HepG2 (cell line): ENCODE results near the gene CSNK1G3. TPM values are rescaled to one million over a fixed set of nuclear protein-coding genes. Genes with fewer than 3 reads are reported as not detected.

ENCODE experiments used
- ATAC-seq: fragments of 200-7000 bp; cut with Tn5 transposase; 3 replicates; pipeline ENCODE4 v1.9.1; 2020; ENCODE audit warnings: mild to moderate bottlenecking, moderate library complexity
- BruUV-seq: library from RNA; stranded (reverse); fragments of 400-500 nt; replicated peaks from 2 replicates; lab custom pipeline; 2021; lab: Mats Ljungman, UMichigan
- CTCF ChIA-PET: fragments of 300-600 bp; formaldehyde crosslinking; extraction: SDS; loops from one replicate; lab custom pipeline; 2021; ENCODE audit warnings: low total read pairs, inconsistent platforms, low intra/inter-chr PET ratio; lab: Yijun Ruan, JAX
- POLR2A ChIA-PET: fragments of 350-600 bp; sonication (Branson Sonifier 250); formaldehyde crosslinking; loops from one replicate; lab custom pipeline; 2020; ENCODE audit warnings: antibody characterized with exemption, inconsistent platforms; lab: Yijun Ruan, JAX
- DNase-seq: peaks from one replicate; pipeline ENCODE4 v3.0.0-alpha.2; 2015; ENCODE audit warnings: low spot score
- FAIRE-seq: peaks from 3 replicates; lab custom pipeline; 2011; peaks lifted over from hg19 to GRCh38; lab: Jason Lieb, UNC
- H2AFZ ChIP-seq: one replicate; pipeline ENCODE4 v1.6.1; 2011; ENCODE audit warnings: low read length, inconsistent platforms
- H3K27ac ChIP-seq: fragments of 300-600 bp; 3 replicates; pipeline ENCODE4 v1.8.0; 2011; ENCODE audit warnings: mixed run types, mild to moderate bottlenecking, mixed read lengths, low read length, inconsistent platforms; ENCODE audit not compliant: insufficient read depth; ENCODE audit errors: extremely low read length
- H3K27me3 ChIP-seq, 2 experiments: fragments of 200-600 bp in 1 of 2; 2 replicates in 1 of 2; 3 replicates in 1 of 2; pipeline versions ENCODE4 v1.6.0 to v1.8.0; 2011; ENCODE audit warnings: low read length in 2 of 2, mild to moderate bottlenecking in 2 of 2, moderate library complexity in 2 of 2, inconsistent platforms in 1 of 2; ENCODE audit not compliant: insufficient read depth in 2 of 2, control insufficient read depth in 1 of 2
- H3K36me3 ChIP-seq, 2 experiments: fragments of 200-600 bp in 1 of 2; replicated peaks in 1 of 2; 2 replicates in 1 of 2; 3 replicates in 1 of 2; pipeline versions ENCODE4 v1.5.1 to v1.8.0; 2011; ENCODE audit warnings: low read length in 2 of 2, inconsistent platforms in 1 of 2; ENCODE audit not compliant: insufficient read depth in 2 of 2, control insufficient read depth in 1 of 2
- H3K4me1 ChIP-seq: 2 replicates; pipeline ENCODE4 v1.5.1; 2012; ENCODE audit warnings: low read length, inconsistent platforms; ENCODE audit not compliant: insufficient read depth
- H3K4me2 ChIP-seq: 2 replicates; pipeline ENCODE4 v1.6.0; 2011; ENCODE audit warnings: low read depth, low read length, inconsistent platforms
- H3K4me3 ChIP-seq, 3 experiments: fragments of 200-600 bp in 1 of 3; sonication (generic), shearing (Covaris generic) in 1 of 3; replicated peaks in 1 of 3; 2 replicates each; pipeline ENCODE4 v1.5.1; 2011 to 2016; ENCODE audit warnings: low read length in 3 of 3, inconsistent platforms in 2 of 3, low read depth in 2 of 3, mild to moderate bottlenecking in 2 of 3, control low read depth in 1 of 3, mixed read lengths in 1 of 3; ENCODE audit not compliant: insufficient read depth in 1 of 3
- H3K79me2 ChIP-seq: one replicate; pipeline ENCODE4 v1.6.1; 2011; ENCODE audit warnings: low read length, inconsistent platforms; ENCODE audit not compliant: insufficient read depth
- H3K9ac ChIP-seq: 2 replicates; pipeline ENCODE4 v1.6.0; 2011; ENCODE audit warnings: mild to moderate bottlenecking, low read depth, low read length, inconsistent platforms; ENCODE audit not compliant: insufficient read depth
- H3K9me3 ChIP-seq: 2 replicates; pipeline ENCODE4 v1.5.1; 2012; ENCODE audit warnings: mild to moderate bottlenecking, low read length
- H4K20me1 ChIP-seq: 2 replicates; pipeline ENCODE4 v1.6.0; 2011; ENCODE audit warnings: inconsistent platforms, mild to moderate bottlenecking, low read length, moderate library complexity; ENCODE audit not compliant: insufficient read depth
- CC2D1A ChIP-seq: sonication (generic); formaldehyde crosslinking; IDR thresholded peaks from 2 replicates; pipeline ENCODE4 v1.8.1; 2023; ENCODE audit warnings: mild to moderate bottlenecking, missing genetic modification reagents
- FOXM1 ChIP-seq: sonication (generic); formaldehyde crosslinking; IDR thresholded peaks from 2 replicates; pipeline ENCODE4 v1.5.0; 2020; ENCODE audit warnings: missing genetic modification reagents
- KIAA2018 ChIP-seq: sonication (generic); formaldehyde crosslinking; IDR thresholded peaks from 2 replicates; pipeline ENCODE4 v1.5.0; 2020; ENCODE audit warnings: mild to moderate bottlenecking, missing genetic modification reagents, borderline replicate concordance
- MAF1 ChIP-seq: sonication (generic); formaldehyde crosslinking; IDR thresholded peaks from 2 replicates; pipeline ENCODE4 v1.5.0; 2020; ENCODE audit warnings: missing genetic modification reagents, borderline replicate concordance
- NFKBIZ ChIP-seq: IDR thresholded peaks from 2 replicates; pipeline ENCODE4 v1.6.1; 2018; ENCODE audit warnings: missing genetic modification reagents, missing compliant biosample characterization
- NONO ChIP-seq, 2 experiments: fragments of 450-650 bp in 1 of 2; sonication (generic) in 1 of 2; formaldehyde crosslinking in 1 of 2; IDR thresholded peaks in 1 of 2; conservative IDR thresholded peaks in 1 of 2; 2 replicates each; pipeline versions ENCODE4 v1.6.1 to v1.8.0; 2017 to 2022; ENCODE audit warnings: mild to moderate bottlenecking in 1 of 2, missing genetic modification reagents in 1 of 2, moderate library complexity in 1 of 2
- NPAS2 ChIP-seq: sonication (generic); formaldehyde crosslinking; IDR thresholded peaks from 2 replicates; pipeline ENCODE4 v1.8.0; 2022; ENCODE audit warnings: mild to moderate bottlenecking, missing genetic modification reagents, borderline replicate concordance
- RAD21 ChIP-seq: fragments of 450-650 bp; formaldehyde crosslinking; IDR thresholded peaks from 2 replicates; pipeline ENCODE4 v1.5.0; 2020; ENCODE audit warnings: mild to moderate bottlenecking
- SRSF4 ChIP-seq: fragments of 200-400 bp; formaldehyde crosslinking; IDR thresholded peaks from one replicate; pipeline ENCODE4 v1.6.1; 2018; ENCODE audit warnings: mild to moderate bottlenecking, low read depth, low read length, moderate library complexity; ENCODE audit not compliant: poor library complexity, severe bottlenecking
- TEAD3 ChIP-seq: optimal IDR thresholded peaks from 2 replicates; pipeline ENCODE3; 2016; ENCODE audit warnings: borderline replicate concordance
- TOPORS ChIP-seq: sonication (generic); formaldehyde crosslinking; IDR thresholded peaks from 2 replicates; pipeline ENCODE4 v1.8.0; 2023; ENCODE audit warnings: mild to moderate bottlenecking, missing genetic modification reagents
- ZBTB33 ChIP-seq: sonication (generic); formaldehyde crosslinking; IDR thresholded peaks from 2 replicates; pipeline ENCODE4 v1.4.0; 2020; ENCODE audit warnings: missing genetic modification reagents
- ZNF232 ChIP-seq: sonication (generic); formaldehyde crosslinking; IDR thresholded peaks from 2 replicates; pipeline ENCODE4 v1.4.0; 2020; ENCODE audit warnings: missing genetic modification reagents, borderline replicate concordance
- ZNF256 ChIP-seq: sonication (generic); formaldehyde crosslinking; conservative IDR thresholded peaks from 2 replicates; pipeline ENCODE4 v1.4.0; 2020; ENCODE audit warnings: missing genetic modification reagents
- ZNF343 ChIP-seq: sonication (generic); formaldehyde crosslinking; IDR thresholded peaks from 2 replicates; pipeline ENCODE4 v1.4.0; 2020; ENCODE audit warnings: mild to moderate bottlenecking, missing genetic modification reagents
- ZNF556 ChIP-seq: sonication (generic); formaldehyde crosslinking; IDR thresholded peaks from 2 replicates; pipeline ENCODE4 v1.4.0; 2020; ENCODE audit warnings: mild to moderate bottlenecking, missing genetic modification reagents, borderline replicate concordance
- in situ Hi-C: cut with HindIII; loops from 2 replicates; pipeline ENCODE4 v1.10.0; 2017; ENCODE audit warnings: low pct_unique_long_range_greater_than_20kb; ENCODE audit not compliant: extremely low pct_ligation_motif_present
- intact Hi-C: fragments of 100-400 bp; cut with micrococcal nuclease; formaldehyde crosslinking; loops from one replicate; pipeline ENCODE4 v1.10.0; 2022; ENCODE audit not compliant: unreplicated experiment
- polyA plus RNA-seq, 8 experiments: library from polyadenylated mRNA; depleted of rRNA in 3 of 8; stranded (reverse) in 7 of 8; unstranded in 1 of 8; fragments of >200 nt; fragmentation: Illumina TruSeq in 4 of 8; extraction: Trizol in 4 of 8; gene quantifications; 2 replicates each; pipeline versions ENCODE4 v1.2.1 to v1.2.3, GENCODE V29; 2011 to 2016; ENCODE audit warnings: low read depth in 4 of 8, missing spikeins in 1 of 8, mixed read lengths in 1 of 8; ENCODE audit not compliant: insufficient read depth in 1 of 8
- total RNA-seq, 5 experiments: library from RNA; depleted of rRNA; stranded (reverse); fragments of >200 nt; fragmentation: Illumina TruSeq; extraction: Trizol; gene quantifications; 2 replicates each; pipeline ENCODE4 v1.2.3, GENCODE V29; 2016; ENCODE audit warnings: low read depth in 1 of 5

Gene CSNK1G3
- total and polyA plus RNA-seq, 2 of the 13 experiments (the other 11 are each of a cell fraction or from before 2014, with no cell fraction given) = 11.3 to 31.5 TPM

GRCh38 chr5:123605822-123606221 is 93.8 kb downstream of the CSNK1G3 start:
- intact Hi-C loops (no loop called here), in situ Hi-C loops (loop anchor here (25.0 kb wide), 1 partner anchor 1094 kb away; no protein-coding TSS in a partner anchor)
- ChIA-PET POLR2A (no interaction called here), CTCF (no interaction called here)
- no peak overlapping the region for H2AFZ ChIP-seq
- no peak overlapping the region for H3K27ac ChIP-seq
- no peaks in the 10 kb centered on the region for H3K4me1 ChIP-seq
- H3K4me3 ChIP-seq = no peak overlapping the region
- no peaks in the 10 kb centered on the region for H3K27me3 ChIP-seq
- H4K20me1 ChIP-seq = no peaks in the 10 kb centered on the region
- no peaks in the 10 kb centered on the region for H3K9me3 ChIP-seq
- H3K9ac ChIP-seq = no peak overlapping the region
- no peaks in the 10 kb centered on the region for H3K79me2 ChIP-seq
- DNase-seq = no peak
- no peak for TF ChIP-seq NPAS2 (CRISPR knock-in tag)
- no peak for TF ChIP-seq TOPORS
- TF ChIP-seq TEAD3 (CRISPR knock-in tag) = no peak
- no peak for TF ChIP-seq ZBTB33
- TF ChIP-seq KIAA2018 (CRISPR knock-in tag) = no peak
- no peak for TF ChIP-seq ZNF256 (CRISPR knock-in tag)
- TF ChIP-seq NONO (IDR thresholded peaks at IDR 0.05) = no peak
- no peak for TF ChIP-seq NONO (CRISPR knock-in tag; conservative IDR thresholded peaks at IDR 0.05)
- no peak for TF ChIP-seq ZNF232 (CRISPR knock-in tag)
- no peak for TF ChIP-seq MAF1 (CRISPR knock-in tag)
- TF ChIP-seq CC2D1A (CRISPR knock-in tag) = no peak
- no peak for TF ChIP-seq NFKBIZ (CRISPR knock-in tag)
- TF ChIP-seq ZNF343 = no peak
- no peak for TF ChIP-seq FOXM1
- no peak for TF ChIP-seq SRSF4
- TF ChIP-seq RAD21 (CRISPR knock-in tag) = no peak
- no peak for TF ChIP-seq ZNF556 (CRISPR knock-in tag)
- BruUV-seq = no TSS peak
- no peak overlapping the region for H3K4me2 ChIP-seq
- H3K36me3 ChIP-seq = peaks cover 0 to 1% of the 10 kb centered on the region in 2 experiments; a peak in 3 of 5 replicates
- FAIRE-seq = no peak
- no peak for ATAC-seq
